Thoracic aorta endothelial cell (primary cell): Measurements from ENCODE around the gene C15orf40. TPM values are rescaled to one million over a fixed set of nuclear protein-coding genes. Genes with fewer than 3 reads are reported as not detected.

Source experiments
- total RNA-seq: library from RNA; depleted of rRNA; stranded (reverse); fragments of >200 nt; gene quantifications from 2 replicates; pipeline ENCODE4 v1.2.3, GENCODE V29; 2012

Gene C15orf40
- 10.7 and 12.2 TPM in 2 replicates for total RNA-seq

GRCh38 chr15:83011271-83012075, at the start of gene C15orf40:
Gene C15orf40, minus strand, starts transcription at chr15:83011639. Its CDS starts 32 bp downstream, at chr15:83011607.

DNA sequence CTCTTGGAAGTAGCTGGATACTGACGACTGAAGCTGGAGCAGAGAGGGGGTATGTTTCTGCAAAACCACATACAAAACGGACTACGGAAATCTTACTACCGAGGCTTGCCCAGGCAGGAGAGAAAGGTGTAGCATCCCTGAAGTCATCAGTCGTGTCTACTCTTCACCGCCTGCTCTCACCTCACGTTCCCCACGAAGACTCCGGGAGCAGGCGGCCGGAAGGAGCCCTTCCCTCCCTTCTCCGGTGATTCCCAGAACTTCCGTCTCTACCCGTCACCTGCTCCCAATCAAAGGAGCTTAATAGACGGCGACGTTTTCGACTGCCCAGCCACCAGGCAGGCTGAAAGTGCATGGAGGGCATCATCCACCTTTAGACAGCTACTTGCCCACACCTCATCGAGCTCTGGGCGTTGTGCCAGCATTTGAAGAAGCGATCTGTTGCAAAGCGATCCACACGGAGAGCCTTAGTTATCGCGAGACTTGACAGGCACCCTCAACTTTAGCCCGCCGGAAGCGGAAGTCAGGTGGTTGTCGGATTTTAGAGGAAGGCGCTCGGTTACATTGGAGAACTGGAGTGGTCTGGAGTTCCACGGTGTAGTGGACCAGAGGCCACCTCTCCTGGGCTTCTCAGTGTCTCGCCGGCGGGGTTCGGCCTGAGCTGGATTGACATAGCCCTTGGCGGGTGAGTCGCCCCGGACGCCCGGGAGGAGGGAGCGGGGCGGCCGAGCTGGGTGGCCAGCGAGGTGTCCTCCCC, 25.6 kb downstream of the C15orf40 start, which contains the start of gene RAMAC:
TSS of gene RAMAC (plus strand) at position 523 of the 754 bp plus-strand sequence. CDS start 2,809 bp downstream, outside the sequence.

DNA sequence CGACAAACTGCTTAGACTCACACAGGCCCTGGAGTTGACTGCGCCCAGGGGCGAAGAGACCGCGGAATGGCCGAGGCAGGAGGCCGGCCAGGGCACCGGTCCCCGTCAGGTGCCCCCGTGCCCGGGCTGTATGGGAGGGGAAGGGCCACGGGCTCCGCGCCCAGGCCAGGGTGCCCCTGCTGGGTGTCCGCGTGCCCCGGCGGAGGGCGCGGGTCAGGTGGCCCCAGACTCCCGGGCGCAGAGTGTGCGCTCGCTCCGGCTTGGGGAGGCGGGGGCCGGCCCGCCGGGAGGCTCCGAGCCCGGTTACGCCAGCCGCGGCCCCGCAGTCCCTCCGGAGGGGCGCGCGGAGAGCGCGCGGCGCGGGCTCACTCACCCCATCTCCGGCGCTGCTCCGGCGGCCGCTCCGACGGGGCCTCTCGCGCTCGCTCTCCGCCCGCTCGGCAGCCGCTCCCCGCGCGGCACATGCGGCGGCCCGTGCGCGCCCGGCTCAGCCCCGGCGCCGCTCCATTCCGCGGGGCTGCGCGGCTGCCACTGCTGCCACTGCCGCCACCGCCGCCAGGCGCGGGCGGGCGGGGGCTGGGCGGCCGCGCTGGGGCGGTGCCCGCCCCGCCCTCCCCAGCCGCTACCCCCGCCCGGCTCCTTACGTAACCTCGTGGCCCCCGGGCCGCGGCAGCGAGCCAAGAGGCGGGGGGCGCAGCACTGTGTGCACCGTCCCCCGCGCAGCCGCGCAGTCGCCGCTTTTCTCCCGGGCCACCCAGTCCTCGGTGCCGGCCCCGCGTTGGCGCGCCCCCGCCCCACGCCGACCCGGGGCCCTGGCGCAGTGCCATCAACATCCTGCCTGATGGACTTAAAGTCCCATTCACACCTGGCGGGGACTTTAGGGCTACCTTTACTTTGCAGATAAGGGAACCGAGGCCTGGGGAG, 59.0 kb downstream of the C15orf40 start, which contains the start of gene HOMER2:
TSS of gene HOMER2 (minus strand) at position 563 of the 924 bp plus-strand sequence. CDS start at position 378, 185 bp downstream.

Other genes with a start within 250 kb of the C15orf40 start
- under 0.01 TPM in 1 of 2 replicates, not detected in the other for gene FSD2, start 205.6 kb downstream of the C15orf40 start, total RNA-seq
- gene WHAMM, start 202.0 kb downstream of the C15orf40 start, total RNA-seq, result 6.4 and 10.1 TPM in 2 replicates
- gene HOMER2, start 58.9 kb downstream of the C15orf40 start, total RNA-seq, result 0.53 and 1.2 TPM in 2 replicates
- gene RAMAC, start 25.4 kb downstream of the C15orf40 start, total RNA-seq, result 20.2 and 21.8 TPM in 2 replicates
- 141 and 147 TPM in 2 replicates for gene BTBD1, start 55.6 kb upstream of the C15orf40 start, total RNA-seq
- 20.4 and 42.3 TPM in 2 replicates for gene TM6SF1, start 96.0 kb upstream of the C15orf40 start, total RNA-seq
- gene HDGFL3, start 196.2 kb upstream of the C15orf40 start, total RNA-seq, result 126 and 141 TPM in 2 replicates